Measurements from ENCODE around the gene A1BG.

The A1BG gene

GRCh38 chr19:58396691-58397532 is 43.6 kb upstream of the A1BG start:
- DNase-seq (ENCODE audit: insufficient read length, low spot score) (no peak), FAIRE-seq (no peak)
- TF ChIP-seq TAF1 (IDR thresholded peaks at IDR 0.05; ENCODE audit: low read depth, low read length) (no peak), POU2F2 (IDR thresholded peaks at IDR 0.05; ENCODE audit: low read depth, low read length) (no peak), POLR2A (IDR thresholded peaks at IDR 0.05; ENCODE audit: low read depth, low read length) (no peak; the same call in 1 of the 2 replicates), SPI1 (IDR thresholded peaks at IDR 0.05; ENCODE audit: low read depth, low read length) (no peak), PAX5 (IDR thresholded peaks at IDR 0.05; ENCODE audit: insufficient read depth, low read length, severe bottlenecking) (no peak), POLR2AphosphoS5 (IDR thresholded peaks at IDR 0.05; ENCODE audit: low read depth, low read length) (no peak)

GRCh38 chr19:58395979-58396627 is 42.8 kb upstream of the A1BG start:
- no peak for TF ChIP-seq POU2F2 (IDR thresholded peaks at IDR 0.05; ENCODE audit: low read depth, low read length)
- no peak for TF ChIP-seq TAF1 (IDR thresholded peaks at IDR 0.05; ENCODE audit: low read depth, low read length)
- no peak for TF ChIP-seq SPI1 (IDR thresholded peaks at IDR 0.05; ENCODE audit: low read depth, low read length)
- no peak for TF ChIP-seq POLR2AphosphoS5 (IDR thresholded peaks at IDR 0.05; ENCODE audit: low read depth, low read length)
- no peak for TF ChIP-seq PAX5 (IDR thresholded peaks at IDR 0.05; ENCODE audit: insufficient read depth, low read length, severe bottlenecking)
- TF ChIP-seq POLR2A (IDR thresholded peaks at IDR 0.05; ENCODE audit: low read depth, low read length), result no peak
- no peak for FAIRE-seq
- no peak for DNase-seq (ENCODE audit: insufficient read length, low spot score)

GRCh38 chr19:58395220-58395978 is 42.1 kb upstream of the A1BG start, which contains the start of gene RNF225:
Gene RNF225, plus strand, starts transcription at chr19:58395656. Its CDS starts 434 bp downstream, at chr19:58396090.
- FAIRE-seq (no peak), DNase-seq (ENCODE audit: insufficient read length, low spot score) (no peak)
- TF ChIP-seq POLR2A (IDR thresholded peaks at IDR 0.05; ENCODE audit: low read depth, low read length) (peak; percentile 74; the same call in 1 of the 2 replicates), SPI1 (IDR thresholded peaks at IDR 0.05; ENCODE audit: low read depth, low read length) (no peak), POU2F2 (IDR thresholded peaks at IDR 0.05; ENCODE audit: low read depth, low read length) (peak; percentile 61; the same call in 1 of the 2 replicates), POLR2AphosphoS5 (IDR thresholded peaks at IDR 0.05; ENCODE audit: low read depth, low read length) (peak; percentile 81)

GRCh38 chr19:58394821-58395219 is 41.5 kb upstream of the A1BG start:
- no peak for DNase-seq (ENCODE audit: insufficient read length, low spot score)
- no peak for FAIRE-seq

GRCh38 chr19:58393725-58394033 is 40.4 kb upstream of the A1BG start:
- DNase-seq (ENCODE audit: insufficient read length, low spot score) (no peak), FAIRE-seq (no peak)
- no peak for TF ChIP-seq POU2F2 (IDR thresholded peaks at IDR 0.05; ENCODE audit: low read depth, low read length)
- TF ChIP-seq TAF1 (IDR thresholded peaks at IDR 0.05; ENCODE audit: low read depth, low read length), result no peak
- no peak for TF ChIP-seq POLR2A (IDR thresholded peaks at IDR 0.05; ENCODE audit: low read depth, low read length)

More at GRCh38 chr19:58394821-58395219, 41.5 kb upstream of the A1BG start:
- TF ChIP-seq POLR2AphosphoS5 (IDR thresholded peaks at IDR 0.05; ENCODE audit: low read depth, low read length), result no peak

GRCh38 chr19:58392945-58393724 is 39.8 kb upstream of the A1BG start:
- FAIRE-seq, result no peak
- TF ChIP-seq SPI1 (IDR thresholded peaks at IDR 0.05; ENCODE audit: low read depth, low read length) (no peak), POLR2A (IDR thresholded peaks at IDR 0.05; ENCODE audit: low read depth, low read length) (peak; percentile 1; the same call in 1 of the 2 replicates), TAF1 (IDR thresholded peaks at IDR 0.05; ENCODE audit: low read depth, low read length) (no peak), POLR2AphosphoS5 (IDR thresholded peaks at IDR 0.05; ENCODE audit: low read depth, low read length) (peak; percentile 61), PAX5 (IDR thresholded peaks at IDR 0.05; ENCODE audit: insufficient read depth, low read length, severe bottlenecking) (no peak), POU2F2 (IDR thresholded peaks at IDR 0.05; ENCODE audit: low read depth, low read length) (no peak)
- DNase-seq (ENCODE audit: insufficient read length, low spot score), result no peak

- no peak for TF ChIP-seq POLR2A (IDR thresholded peaks at IDR 0.05; ENCODE audit: low read depth, low read length)
- no peak for TF ChIP-seq POU2F2 (IDR thresholded peaks at IDR 0.05; ENCODE audit: low read depth, low read length)
- TF ChIP-seq POLR2AphosphoS5 (IDR thresholded peaks at IDR 0.05; ENCODE audit: low read depth, low read length), result no peak
- no peak for TF ChIP-seq PAX5 (IDR thresholded peaks at IDR 0.05; ENCODE audit: insufficient read depth, low read length, severe bottlenecking)
- TF ChIP-seq SPI1 (IDR thresholded peaks at IDR 0.05; ENCODE audit: low read depth, low read length), result no peak
- no peak for TF ChIP-seq TAF1 (IDR thresholded peaks at IDR 0.05; ENCODE audit: low read depth, low read length)
- FAIRE-seq, result no peak
These were observed 34.9 kb upstream of the A1BG start for GRCh38 chr19:58388175-58388526.

GRCh38 chr19:58387338-58388174 is 34.3 kb upstream of the A1BG start:
- TF ChIP-seq PAX5 (IDR thresholded peaks at IDR 0.05; ENCODE audit: insufficient read depth, low read length, severe bottlenecking) (peak; percentile 36), POU2F2 (IDR thresholded peaks at IDR 0.05; ENCODE audit: low read depth, low read length) (no peak), POLR2A (IDR thresholded peaks at IDR 0.05; ENCODE audit: low read depth, low read length) (no peak), SPI1 (IDR thresholded peaks at IDR 0.05; ENCODE audit: low read depth, low read length) (no peak), TAF1 (IDR thresholded peaks at IDR 0.05; ENCODE audit: low read depth, low read length) (no peak), POLR2AphosphoS5 (IDR thresholded peaks at IDR 0.05; ENCODE audit: low read depth, low read length) (no peak)
- DNase-seq (ENCODE audit: insufficient read length, low spot score) (no peak), FAIRE-seq (peak; percentile 56)

More at GRCh38 chr19:58388175-58388526, 34.9 kb upstream of the A1BG start:
- DNase-seq (ENCODE audit: insufficient read length, low spot score), result no peak
